GM18498 (cell line): ENCODE data around the gene CST11.
A peak's percentile ranks its signal among the peaks of the same experiment; 100 is the strongest.

Experiments used
- ATAC-seq: cut with Tn5 transposase; IDR thresholded peaks from one replicate; pipeline ENCODE4 v1.9.1; 2021; ENCODE audit warnings: mild to moderate bottlenecking, moderate library complexity; ENCODE audit not compliant: unreplicated experiment

CST11 gene

DNA sequence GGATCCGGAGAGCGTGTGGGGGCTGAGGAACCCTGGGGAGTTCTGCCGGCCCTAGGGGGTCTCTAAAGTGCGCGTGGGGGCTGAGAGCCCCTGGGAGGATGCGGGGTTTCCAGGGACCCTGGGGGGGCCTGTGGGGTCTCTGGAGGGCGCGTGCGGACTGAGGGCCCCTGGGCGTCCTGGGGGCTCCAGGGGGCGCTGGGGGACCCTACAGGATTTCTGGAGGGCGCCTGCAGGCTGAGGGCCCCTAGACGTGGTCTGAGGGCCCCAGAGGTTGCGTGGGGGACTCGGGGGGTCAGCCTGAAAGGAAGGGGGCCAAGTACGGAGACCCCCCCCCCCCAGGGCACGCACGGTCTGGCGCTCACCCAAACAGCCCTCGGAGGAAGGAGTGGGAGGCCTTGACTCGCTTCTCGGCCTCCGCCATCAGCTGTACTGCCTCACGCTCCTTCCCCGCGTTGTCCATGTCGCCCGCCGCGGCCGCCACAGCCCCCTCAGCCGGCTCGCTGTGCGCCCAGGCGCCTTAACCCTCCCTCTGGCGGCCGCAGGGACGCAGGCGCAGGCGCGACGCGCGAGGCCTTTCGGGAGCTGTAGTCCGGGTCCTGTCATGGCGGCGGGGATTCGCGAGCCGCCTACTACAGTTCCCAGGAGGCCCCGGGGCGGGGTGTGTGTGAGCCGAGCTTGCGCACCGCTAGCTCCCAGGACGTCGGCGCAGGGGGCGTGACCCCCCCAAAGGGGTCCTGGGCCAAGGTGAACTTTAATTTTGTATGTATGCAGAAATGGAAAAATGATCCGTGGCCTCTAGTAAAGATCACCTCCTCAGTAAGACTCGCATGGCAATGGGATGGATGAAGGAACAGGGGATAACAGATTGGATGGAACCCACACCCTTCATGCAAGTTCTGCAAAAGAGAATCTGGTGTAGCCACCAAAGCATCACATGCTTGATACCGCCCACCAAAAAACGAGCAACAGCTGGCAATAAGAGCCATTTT is 31.4 kb downstream of the CST11 start, which contains the start of gene NAPB:
TSS of gene NAPB (minus strand) at position 546 of the 989 bp plus-strand sequence. CDS start at position 460, 86 bp downstream.
- peak; percentile 97 for ATAC-seq

DNA sequence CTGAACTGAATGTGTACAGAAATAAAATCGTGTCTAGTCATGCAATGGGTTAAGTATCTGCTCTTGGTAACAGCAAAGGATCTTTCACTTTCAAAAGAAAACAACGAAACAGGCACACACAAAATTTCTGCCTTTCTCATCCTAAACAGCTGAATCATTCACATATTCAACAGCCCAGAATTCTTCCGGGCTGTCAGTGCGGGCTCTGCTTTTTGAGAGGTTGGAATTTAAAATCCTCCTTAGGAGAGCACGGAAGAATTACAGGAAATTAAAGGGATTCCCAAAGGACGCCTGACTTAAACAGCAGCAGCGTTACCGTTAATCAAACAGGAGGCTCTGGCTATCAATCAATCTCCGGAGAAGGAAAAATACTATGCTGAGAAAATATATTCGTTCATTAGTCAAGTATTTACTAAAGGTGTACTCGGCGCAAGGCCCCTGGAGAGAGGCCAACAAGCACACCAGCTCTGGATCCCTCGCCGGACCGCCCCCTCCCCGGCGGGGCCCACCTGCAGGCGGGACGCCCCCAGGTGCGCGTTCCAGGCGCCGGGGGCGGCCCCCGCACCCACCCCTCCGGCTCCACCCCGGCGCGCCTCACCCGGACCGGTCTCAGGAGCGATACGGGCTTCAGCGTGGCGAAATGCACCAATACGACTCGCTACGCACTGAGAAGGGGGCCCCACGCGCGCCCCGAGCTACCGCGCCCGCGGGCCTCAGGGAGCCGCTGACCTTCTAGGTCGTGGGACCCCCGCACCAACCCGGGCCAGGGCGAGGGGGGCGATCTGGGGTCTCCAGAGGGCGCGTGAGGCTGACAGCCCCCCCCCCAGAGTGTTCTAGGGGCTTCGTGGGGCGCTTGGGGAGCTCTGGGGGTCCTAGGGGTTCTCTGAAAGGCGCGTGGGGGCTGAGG is 32.4 kb downstream of the CST11 start:
- ATAC-seq, result peak; percentile 42

GRCh38 chr20:23419657-23419994 is 33.0 kb downstream of the CST11 start:
- ATAC-seq, result no peak

GRCh38 chr20:23417861-23418260 is 34.8 kb downstream of the CST11 start:
- no peak for ATAC-seq

- ATAC-seq, result no peak
These were observed 36.6 kb downstream of the CST11 start for GRCh38 chr20:23415959-23416583.

DNA sequence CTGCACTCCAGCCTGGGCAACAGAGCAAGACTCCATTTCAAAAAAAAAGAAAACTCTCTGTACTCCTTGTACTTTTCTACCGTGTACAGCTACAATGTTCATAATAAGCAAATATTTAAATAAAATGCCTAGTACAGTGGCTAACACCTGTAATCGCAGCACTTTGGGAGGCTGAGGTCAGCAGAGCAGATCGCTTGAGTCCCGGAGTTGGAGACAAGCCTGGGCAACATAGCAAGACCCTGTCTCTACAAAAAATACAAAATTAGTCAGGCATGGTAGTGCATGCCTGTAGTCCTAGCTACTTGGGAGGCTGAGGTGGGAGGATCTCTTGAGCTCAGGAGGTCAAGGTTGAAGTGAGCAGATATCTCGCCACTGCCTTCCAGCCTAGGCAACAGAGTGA is 37.1 kb downstream of the CST11 start:
- no peak for ATAC-seq

- ATAC-seq, result no peak
These were observed 38.0 kb downstream of the CST11 start for GRCh38 chr20:23414526-23415188.

- ATAC-seq, result no peak
These were observed 38.7 kb downstream of the CST11 start for GRCh38 chr20:23413862-23414422.

DNA sequence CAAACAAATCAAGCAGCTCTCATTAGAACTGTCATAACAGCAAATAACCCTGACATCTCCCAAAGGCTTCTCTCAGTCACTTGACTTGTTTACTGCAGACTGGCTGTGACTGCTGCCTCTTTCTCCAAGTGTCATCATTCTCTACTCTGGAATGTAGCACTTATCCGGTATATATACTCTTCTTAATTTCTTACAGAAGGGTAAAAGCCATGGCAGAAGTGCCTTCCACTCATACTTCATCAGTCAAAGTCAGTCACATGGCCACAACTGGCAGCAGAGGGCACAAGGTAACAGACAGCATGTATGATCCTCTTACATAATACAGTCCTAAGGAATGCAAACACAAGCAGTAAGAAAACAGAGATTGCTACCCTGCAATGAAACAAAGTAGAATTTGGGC is 40.6 kb downstream of the CST11 start:
- no peak for ATAC-seq

- no peak for ATAC-seq
These were observed 41.6 kb downstream of the CST11 start for GRCh38 chr20:23410916-23411695.

- ATAC-seq, result no peak
These were observed 42.9 kb downstream of the CST11 start for GRCh38 chr20:23409800-23410199.

DNA sequence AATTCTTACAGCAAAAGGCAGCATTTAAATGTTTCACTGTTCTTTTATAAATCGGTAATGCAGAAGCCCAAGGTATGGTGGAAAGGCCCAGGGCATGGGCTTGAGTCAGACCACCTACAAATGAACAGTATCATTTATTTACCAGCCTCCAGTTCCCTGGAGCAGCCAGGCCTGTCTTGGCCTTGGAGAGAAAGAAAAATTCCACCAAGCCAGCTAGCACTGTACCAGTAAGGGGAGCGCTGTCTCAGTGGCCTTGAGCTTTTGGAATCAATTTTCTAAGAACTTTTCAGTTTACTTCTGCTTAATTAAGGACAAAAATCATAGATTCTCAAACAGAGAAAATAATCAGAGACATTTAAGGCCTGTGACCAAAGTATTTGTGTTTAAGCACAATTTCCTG is 43.7 kb downstream of the CST11 start:
- ATAC-seq, result no peak

GRCh38 chr20:23407781-23408464 is 44.8 kb downstream of the CST11 start:
- ATAC-seq, result peak; percentile 80

- no peak for ATAC-seq
These were observed 45.8 kb downstream of the CST11 start for GRCh38 chr20:23406880-23407279.

GRCh38 chr20:23404196-23404595 is 48.5 kb downstream of the CST11 start:
- no peak for ATAC-seq

DNA sequence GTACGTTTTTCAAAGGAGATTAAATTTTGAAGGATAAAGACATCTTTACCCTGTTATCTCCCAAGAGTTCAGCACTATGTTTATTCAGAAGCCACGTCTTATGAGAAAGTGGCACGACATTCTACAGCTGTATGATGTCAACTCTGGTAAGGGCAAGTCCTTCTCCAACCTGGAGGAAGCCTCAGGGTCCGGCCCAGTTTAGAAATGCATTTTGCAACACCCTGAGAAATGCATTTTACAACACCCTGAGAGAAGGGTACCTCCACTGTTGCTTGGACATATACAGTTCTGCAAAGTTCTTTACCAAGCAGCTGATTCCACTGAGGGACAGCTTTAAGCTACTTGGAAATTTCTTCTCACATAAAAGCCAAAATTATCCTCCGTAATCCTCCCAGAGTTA is 48.9 kb downstream of the CST11 start:
- no peak for ATAC-seq

DNA sequence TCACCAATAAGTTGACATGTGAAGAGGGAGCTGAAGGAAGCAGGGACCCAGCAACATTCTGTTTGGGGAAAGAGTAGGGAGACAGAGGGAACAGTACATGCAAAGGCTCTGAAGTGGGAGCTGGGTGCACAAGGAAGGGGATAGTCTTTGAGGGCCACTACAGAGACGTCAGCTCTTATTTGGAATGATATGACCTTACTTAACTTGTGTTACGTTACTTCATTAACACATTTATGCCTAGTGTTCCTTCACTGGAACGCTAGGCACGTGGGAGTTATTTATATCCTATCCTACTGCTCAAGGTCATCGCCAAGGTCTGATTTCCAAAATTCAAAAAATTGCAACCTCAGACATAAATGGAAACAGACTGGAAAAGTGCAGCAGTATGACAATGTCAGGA is 51.6 kb downstream of the CST11 start:
- no peak for ATAC-seq
